Activated CD4-positive, alpha-beta T cell treated with anti-CD3 and anti-CD28 coated beads for 1 hour (primary cell): ENCODE data around the gene SAMSN1.

ENCODE experiments used
- DNase-seq: peaks from one replicate; pipeline ENCODE4 v3.0.0-alpha.2; 2020

The SAMSN1 gene

GRCh38 chr21:14483296-14483695 is 62.8 kb downstream of the SAMSN1 start:
- DNase-seq = no peak

GRCh38 chr21:14482165-14482564 is 64.0 kb downstream of the SAMSN1 start:
- no peak for DNase-seq

- DNase-seq = no peak
Observed at GRCh38 chr21:14480411-14481031, 65.6 kb downstream of the SAMSN1 start.

GRCh38 chr21:14479241-14479786 is 66.8 kb downstream of the SAMSN1 start:
- no peak for DNase-seq

- no peak for DNase-seq
Observed at GRCh38 chr21:14477841-14478240, 68.3 kb downstream of the SAMSN1 start.

- no peak for DNase-seq
Observed at GRCh38 chr21:14477133-14477532, 69.0 kb downstream of the SAMSN1 start.

GRCh38 chr21:14474995-14475394 is 71.1 kb downstream of the SAMSN1 start:
- DNase-seq = no peak

GRCh38 chr21:14469641-14470040 is 76.5 kb downstream of the SAMSN1 start:
- DNase-seq = no peak

GRCh38 chr21:14466715-14467114 is 79.4 kb downstream of the SAMSN1 start:
- DNase-seq = no peak

GRCh38 chr21:14457762-14458161 is 88.4 kb downstream of the SAMSN1 start:
- no peak for DNase-seq

GRCh38 chr21:14456911-14457310 is 89.2 kb downstream of the SAMSN1 start:
- no peak for DNase-seq

- DNase-seq = no peak
Observed at GRCh38 chr21:14454016-14455009, 91.8 kb downstream of the SAMSN1 start.

- DNase-seq = no peak
Observed at GRCh38 chr21:14453339-14454015, 92.6 kb downstream of the SAMSN1 start.

GRCh38 chr21:14452727-14453241 is 93.3 kb downstream of the SAMSN1 start:
- no peak for DNase-seq

- DNase-seq = no peak
Observed at GRCh38 chr21:14452031-14452726, 93.9 kb downstream of the SAMSN1 start.

GRCh38 chr21:14451546-14451945 is 94.6 kb downstream of the SAMSN1 start:
- no peak for DNase-seq

GRCh38 chr21:14448784-14449183 is 97.3 kb downstream of the SAMSN1 start:
- no peak for DNase-seq

GRCh38 chr21:14438211-14438610 is 107.9 kb downstream of the SAMSN1 start:
- DNase-seq = no peak

GRCh38 chr21:14435423-14435822 is 110.7 kb downstream of the SAMSN1 start:
- DNase-seq = no peak
